Measurements from ENCODE around the gene TBC1D22A. TPM values are rescaled to one million over a fixed set of nuclear protein-coding genes. Genes with fewer than 3 reads are reported as not detected.

Gene TBC1D22A
- total RNA-seq, 4 donors from 2014 or later, result 10.8 to 32.2 (median 22.3) TPM

DNA sequence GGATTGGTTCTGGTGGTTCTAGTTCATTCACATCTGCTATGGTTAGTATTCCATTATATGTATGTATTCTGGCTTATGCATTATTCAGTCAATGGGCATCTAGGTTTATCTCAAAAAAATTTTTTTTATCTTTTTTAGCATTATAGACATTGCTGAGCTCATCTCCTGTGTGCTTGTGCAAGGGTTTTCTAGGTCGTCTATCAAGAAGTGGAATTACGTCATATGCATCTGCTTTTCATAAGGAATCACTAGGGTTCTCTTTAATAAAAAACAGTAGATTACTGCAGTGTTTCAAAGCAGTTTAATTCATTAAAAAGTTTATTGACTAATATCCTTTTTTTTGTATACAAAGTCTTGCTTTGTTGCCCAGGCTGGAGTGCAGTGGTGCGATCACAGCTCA lies 21.3 kb downstream of the TBC1D22A start:
- TF ChIP-seq, protein P1, sequence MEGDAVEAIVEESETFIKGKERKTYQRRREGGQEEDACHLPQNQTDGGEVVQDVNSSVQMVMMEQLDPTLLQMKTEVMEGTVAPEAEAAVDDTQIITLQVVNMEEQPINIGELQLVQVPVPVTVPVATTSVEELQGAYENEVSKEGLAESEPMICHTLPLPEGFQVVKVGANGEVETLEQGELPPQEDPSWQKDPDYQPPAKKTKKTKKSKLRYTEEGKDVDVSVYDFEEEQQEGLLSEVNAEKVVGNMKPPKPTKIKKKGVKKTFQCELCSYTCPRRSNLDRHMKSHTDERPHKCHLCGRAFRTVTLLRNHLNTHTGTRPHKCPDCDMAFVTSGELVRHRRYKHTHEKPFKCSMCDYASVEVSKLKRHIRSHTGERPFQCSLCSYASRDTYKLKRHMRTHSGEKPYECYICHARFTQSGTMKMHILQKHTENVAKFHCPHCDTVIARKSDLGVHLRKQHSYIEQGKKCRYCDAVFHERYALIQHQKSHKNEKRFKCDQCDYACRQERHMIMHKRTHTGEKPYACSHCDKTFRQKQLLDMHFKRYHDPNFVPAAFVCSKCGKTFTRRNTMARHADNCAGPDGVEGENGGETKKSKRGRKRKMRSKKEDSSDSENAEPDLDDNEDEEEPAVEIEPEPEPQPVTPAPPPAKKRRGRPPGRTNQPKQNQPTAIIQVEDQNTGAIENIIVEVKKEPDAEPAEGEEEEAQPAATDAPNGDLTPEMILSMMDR (IDR thresholded peaks at IDR 0.05; ENCODE audit: low read depth), result no peak

DNA sequence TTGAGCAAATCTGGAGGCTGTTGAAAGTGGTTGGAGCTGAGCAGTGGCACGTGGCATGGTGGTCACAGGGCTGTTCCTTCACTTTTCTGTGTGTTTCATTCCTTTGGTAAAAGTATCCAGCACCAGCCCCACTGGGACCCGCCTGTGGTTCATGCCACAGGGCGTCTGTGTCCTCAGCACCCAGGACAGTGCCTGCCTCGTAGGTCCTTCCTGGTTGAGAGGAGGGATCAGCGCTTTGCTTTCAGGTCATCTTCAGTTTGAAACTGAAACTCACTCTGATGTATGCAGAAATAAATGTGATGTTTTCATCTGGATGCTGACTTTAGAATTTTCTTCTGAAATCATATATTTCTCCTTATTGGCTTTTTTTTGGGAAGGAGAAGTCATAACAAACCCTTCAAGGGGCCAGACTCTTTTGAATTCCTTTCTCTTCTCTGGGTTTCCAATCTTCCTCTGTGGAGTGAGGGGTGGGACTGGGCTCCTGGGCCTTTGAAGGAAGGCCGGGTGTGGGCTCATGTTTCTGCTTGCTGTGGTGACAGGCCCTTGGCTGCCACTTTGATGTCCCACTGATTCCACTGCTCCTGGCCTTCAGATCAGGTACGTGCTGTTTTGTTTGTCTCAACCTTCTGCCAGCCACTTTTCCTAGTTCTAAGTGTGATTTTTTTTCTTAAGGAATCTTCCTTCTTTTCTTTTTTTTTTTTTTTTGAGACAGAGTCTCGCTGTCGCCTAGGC lies 26.2 kb downstream of the TBC1D22A start:
- TF ChIP-seq, protein P1 (IDR thresholded peaks at IDR 0.05; ENCODE audit: low read depth), result no peak

DNA sequence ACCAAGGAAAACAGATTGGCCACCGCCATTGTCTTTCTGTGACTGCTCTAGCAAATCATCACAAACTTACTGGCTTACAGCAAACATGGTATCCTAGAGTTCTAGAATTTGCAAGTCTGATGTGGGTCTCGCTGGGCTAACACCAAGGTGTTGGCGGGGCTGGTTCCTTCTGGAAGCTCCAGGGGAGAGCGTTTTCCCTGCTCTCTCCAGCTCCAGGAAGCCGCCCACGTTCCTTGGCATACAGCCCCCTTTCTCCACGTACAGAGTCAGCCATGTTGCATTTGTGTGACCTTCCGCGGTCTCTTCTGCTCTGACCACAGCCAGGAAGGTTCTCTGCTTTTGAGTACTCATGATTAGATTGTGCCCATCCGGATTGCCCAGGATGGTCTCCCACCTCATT lies 27.5 kb downstream of the TBC1D22A start:
- TF ChIP-seq, protein P1 (IDR thresholded peaks at IDR 0.05; ENCODE audit: low read depth), result no peak

DNA sequence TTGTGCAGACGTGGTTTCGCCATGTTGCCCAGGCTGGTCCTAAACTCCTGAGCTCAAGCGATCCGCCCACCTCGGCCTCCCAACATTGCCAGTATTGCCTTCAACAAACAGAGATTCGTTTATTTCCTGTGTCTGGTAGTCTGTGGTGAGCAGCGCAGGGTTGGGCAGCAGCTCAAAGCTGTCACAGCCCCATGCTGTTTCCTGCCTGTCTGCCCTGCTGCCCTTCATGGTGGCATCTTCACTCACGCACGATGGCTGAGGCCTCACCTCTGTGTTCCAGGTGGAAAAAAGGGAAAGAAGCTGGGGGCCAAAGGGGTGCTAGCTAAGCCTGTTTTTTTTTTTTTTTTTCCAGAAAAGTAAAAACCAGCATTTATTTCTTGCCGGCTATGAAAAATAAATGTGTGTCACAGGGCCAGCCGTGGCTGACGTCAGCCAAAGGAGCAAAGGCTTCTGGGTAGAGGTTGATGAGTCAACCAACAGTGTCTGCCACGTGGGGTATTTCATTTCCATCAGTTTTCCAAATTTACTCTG lies 28.8 kb downstream of the TBC1D22A start:
- TF ChIP-seq, protein P1 (IDR thresholded peaks at IDR 0.05; ENCODE audit: low read depth), result no peak

DNA sequence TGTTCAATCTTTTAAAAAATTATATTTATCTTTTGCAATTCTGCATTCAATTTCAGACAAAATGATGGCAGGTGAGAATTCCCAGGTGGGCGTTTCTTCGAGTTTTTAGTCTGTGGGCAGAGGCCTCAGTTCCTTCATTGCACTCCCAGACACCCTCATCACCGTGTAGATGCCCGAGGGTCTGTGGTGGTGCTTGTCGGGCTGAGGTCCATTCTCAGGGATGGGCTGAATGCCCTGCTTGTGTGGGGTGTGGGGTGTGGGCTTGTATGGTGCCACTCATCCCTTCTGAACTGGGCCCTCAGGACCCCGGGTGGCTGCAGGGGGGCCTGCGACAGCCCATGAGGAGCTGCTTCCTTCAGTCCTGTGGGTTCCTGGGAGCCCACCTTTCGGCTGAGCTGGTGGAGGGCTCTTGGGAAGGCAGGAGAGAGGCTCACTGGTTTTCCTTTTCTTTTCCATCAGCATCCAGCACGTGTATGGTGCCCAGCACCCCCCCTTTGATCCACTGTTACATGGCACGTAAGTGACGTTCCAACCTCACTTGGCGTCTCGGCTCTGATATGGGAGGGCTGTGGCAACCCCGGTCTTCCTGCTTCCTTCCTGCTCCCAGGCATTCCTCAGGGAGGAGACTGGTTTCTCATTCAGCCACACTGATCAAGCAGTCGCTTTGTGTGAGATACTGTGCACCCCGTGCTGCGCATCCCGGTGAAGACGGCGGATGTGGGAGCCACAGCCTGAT lies 29.8 kb downstream of the TBC1D22A start:
- TF ChIP-seq, protein P1 (IDR thresholded peaks at IDR 0.05; ENCODE audit: low read depth), result no peak

DNA sequence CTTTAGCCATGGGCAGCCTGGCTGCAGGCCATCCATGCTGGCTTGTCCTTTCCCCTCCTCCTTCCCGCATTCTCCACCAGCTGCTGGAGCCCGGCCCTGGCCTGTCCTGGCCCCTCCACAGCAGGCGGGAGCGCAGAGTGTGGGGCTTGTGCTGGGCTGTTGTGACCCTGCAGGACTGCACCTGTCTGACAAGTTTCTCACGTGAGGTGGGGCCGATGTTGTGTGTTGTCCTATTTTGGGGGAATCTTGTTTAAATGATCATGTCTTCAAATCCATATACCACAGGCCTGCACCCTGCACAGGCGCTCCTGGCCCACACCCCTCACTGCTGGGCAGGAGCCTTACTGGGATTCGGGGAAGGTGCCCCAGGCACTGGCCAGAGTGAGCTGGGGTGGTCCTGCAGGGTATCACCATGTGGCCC lies 30.4 kb downstream of the TBC1D22A start:
- TF ChIP-seq, protein P1 (IDR thresholded peaks at IDR 0.05; ENCODE audit: low read depth), result no peak

DNA sequence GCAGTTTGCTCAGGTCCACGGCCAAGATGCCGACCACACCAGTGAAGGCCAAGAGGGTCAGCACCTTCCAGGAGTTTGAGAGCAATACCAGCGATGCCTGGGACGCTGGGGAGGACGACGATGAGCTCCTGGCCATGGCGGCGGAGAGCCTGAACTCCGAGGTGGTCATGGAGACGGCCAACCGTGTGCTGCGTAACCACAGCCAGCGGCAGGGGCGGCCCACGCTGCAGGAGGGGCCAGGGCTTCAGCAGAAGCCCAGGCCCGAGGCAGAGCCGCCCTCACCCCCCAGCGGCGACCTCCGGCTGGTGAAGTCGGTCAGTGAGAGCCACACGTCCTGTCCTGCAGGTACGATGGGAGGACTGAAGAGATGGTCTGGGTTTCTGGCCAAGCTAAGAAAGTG lies 31.0 kb downstream of the TBC1D22A start:
- TF ChIP-seq, protein P1 (IDR thresholded peaks at IDR 0.05; ENCODE audit: low read depth), result no peak
